ENCODE data around the gene DYNC2I2. TPM values are rescaled to one million over a fixed set of nuclear protein-coding genes. Genes with fewer than 3 reads are reported as not detected.
"Not testable (repeated sequence)": the region's sequence is repeated elsewhere in the genome, so short reads cannot be mapped to it uniquely, and the experiment has no call there.

DYNC2I2 gene
- total RNA-seq (2014; rRNA removed; shearing (Covaris generic); ENCODE audit: low replicate concordance) = 188 and 218 TPM in 2 replicates

DNA sequence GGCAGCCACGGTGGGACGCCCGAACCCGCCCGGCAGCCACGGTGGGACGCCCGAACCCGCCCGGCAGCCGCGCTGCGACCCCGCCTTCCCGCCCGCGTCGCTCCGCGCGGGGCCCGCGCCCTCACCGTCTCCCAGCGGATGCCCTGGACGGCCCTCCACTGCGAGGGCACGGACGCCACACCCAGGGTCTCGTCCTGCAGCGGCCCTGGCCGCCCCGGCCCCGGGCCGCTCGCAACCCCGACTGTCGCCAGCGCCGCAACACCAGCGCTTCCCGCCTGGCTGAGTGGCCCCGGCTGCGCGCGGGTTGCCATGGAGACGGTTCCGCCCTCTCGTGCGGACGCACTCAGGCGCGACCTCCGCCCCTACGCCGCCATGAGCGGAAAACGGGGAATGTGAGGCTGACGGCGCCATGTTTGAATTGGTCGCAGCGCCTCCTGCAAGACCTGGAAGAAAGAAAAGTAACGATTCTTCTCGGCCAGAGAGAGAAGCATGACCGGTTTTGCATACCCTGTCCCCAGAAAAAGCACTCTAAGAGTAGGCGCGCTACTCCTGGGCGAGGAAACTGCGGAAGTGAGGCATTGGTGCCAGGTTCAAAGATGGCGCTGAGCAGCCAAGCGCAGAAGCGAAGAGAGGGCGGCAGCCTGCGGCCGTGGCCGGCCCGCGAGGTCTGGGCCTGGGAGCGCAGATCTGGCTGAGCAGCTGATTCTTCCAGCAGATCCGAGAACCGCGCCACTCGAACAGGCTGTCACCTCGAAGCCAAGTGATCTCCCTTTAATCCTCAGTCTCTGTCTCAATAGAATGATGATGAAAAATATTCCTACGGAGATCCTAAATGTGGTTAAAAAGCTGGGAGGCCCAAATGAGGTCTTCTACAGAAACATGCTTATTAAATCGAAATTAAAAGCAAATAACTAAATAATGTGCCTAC lies at the start of gene DYNC2I2:
TSS of gene DYNC2I2 (minus strand) at position 432 of the 928 bp plus-strand sequence. CDS start at position 311, 121 bp downstream.
- in situ Hi-C loops (cut with HindIII; ENCODE audit: low pct_unique_long_range_greater_than_20kb, low sequenced_read_pairs) = no loop called here
- DNase-seq (ENCODE audit: low read depth) = peak; percentile 85

DNA sequence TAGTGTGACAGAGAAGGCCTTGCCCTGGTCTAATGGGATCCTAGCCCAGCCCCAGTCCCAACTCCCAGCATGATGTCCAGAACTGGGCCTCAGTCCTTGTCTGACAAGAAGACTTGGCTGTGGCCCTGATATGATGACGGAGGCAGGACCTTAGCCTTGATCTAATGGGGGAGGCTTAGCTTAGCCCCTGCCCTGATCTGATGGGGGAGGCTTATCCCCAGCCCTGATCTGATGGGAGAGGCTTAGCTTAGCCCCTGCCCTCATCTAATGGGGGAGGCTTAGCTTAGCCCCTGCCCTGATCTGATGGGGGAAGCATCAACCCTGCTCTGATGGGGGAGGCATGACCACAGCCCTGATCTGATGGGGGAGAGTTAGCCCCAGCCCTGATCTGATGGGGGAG lies 49.4 kb upstream of the DYNC2I2 start:
- in situ Hi-C loops (cut with HindIII; ENCODE audit: low pct_unique_long_range_greater_than_20kb, low sequenced_read_pairs) = no loop called here
- no peak for DNase-seq (ENCODE audit: low read depth)

DNA sequence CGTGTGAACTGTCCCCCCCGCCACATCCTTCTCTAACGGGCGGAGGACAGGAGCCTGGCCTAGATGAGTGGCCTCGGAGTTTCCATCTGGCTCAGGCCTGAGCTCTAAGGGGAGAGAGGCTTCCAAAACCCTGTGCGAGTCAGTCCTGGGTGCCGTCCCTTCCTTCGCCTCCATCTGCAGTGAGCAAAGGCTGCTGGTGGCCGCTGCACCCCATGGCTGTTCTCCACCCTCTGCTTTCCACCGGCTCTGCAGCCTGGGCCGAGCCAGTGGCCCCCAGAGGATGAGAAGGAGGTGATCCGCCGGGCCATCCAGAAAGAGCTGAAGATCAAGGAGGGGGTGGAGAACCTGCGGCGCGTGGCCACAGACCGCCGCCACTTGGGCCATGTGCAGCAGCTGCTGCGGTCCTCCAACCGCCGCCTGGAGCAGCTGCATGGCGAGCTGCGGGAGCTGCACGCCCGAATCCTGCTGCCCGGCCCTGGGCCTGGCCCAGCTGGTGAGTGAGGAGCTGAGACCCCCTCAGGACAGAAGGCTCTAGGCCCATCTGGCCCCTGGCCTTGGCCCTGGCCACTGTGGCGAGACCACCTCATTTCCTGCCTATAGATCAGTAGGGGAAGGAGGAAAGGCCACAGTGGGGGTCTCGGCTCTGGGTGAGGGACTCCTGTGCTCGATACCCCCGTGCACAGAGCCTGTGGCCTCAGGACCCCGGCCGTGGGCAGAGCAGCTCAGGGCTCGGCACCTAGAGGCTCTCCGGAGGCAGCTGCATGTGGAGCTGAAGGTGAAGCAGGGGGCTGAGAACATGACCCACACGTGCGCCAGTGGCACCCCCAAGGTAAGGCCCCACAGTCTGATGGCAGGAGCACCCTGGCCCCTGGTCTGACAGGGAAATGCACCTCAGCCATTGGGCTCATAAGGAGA lies 48.7 kb upstream of the DYNC2I2 start:
- DNase-seq (ENCODE audit: low read depth) = no peak
- in situ Hi-C loops (cut with HindIII; ENCODE audit: low pct_unique_long_range_greater_than_20kb, low sequenced_read_pairs) = no loop called here

DNA sequence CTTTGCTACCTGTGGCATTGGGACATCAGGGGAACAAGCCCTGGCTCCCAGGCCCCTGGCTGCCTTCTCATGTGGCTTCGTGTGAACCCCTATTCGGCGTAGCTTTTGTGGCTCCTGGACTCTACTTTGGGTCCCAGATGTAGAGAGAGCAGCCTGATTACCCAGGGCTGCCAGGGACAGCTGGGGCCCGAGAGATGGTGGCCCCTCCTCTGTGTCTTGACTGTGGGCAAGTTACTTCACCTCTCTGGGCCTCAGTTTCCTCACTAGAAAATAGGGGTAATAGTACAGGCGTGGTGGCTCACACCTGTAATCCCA lies 47.7 kb upstream of the DYNC2I2 start:
- in situ Hi-C loops (cut with HindIII; ENCODE audit: low pct_unique_long_range_greater_than_20kb, low sequenced_read_pairs) = no loop called here
- DNase-seq (ENCODE audit: low read depth) = no peak

DNA sequence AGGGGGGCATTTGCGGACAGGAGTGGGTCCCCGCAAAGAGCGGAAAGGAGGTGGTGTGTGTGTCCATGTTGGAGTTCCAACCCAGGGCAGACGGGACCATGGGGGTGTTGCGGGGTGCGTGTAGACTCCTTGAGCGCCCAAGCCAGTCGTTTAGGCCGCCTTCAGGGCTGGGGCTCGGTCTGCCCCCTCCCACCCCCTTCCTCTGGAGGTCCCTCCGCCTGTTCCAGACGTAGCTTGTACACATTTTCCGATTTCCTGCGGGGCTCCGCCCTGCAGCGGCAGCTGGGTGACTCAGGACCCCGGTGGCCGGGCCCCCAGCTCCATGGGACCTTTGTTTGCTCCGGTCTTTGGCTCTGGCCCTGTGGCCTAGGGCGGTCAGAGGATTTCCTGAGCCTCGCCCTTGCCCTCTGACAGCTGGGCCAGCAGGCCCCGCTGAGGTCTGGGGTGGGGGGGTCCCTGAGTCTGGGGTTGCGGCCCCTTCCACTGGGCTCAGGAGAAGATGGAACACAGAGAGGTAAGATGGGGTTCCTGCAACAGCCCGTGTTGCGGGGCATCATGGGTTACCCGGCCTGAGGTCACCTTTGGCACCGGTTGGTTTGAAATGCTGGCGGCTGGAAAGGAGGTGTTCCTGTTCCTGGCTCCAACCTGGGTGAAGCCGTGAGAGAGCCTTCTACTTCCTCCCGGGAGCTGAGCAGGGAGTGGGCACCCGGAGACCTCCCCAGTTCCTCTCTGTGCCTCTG lies 47.1 kb upstream of the DYNC2I2 start:
- in situ Hi-C loops (cut with HindIII; ENCODE audit: low pct_unique_long_range_greater_than_20kb, low sequenced_read_pairs) = no loop called here
- DNase-seq (ENCODE audit: low read depth) = no peak

DNA sequence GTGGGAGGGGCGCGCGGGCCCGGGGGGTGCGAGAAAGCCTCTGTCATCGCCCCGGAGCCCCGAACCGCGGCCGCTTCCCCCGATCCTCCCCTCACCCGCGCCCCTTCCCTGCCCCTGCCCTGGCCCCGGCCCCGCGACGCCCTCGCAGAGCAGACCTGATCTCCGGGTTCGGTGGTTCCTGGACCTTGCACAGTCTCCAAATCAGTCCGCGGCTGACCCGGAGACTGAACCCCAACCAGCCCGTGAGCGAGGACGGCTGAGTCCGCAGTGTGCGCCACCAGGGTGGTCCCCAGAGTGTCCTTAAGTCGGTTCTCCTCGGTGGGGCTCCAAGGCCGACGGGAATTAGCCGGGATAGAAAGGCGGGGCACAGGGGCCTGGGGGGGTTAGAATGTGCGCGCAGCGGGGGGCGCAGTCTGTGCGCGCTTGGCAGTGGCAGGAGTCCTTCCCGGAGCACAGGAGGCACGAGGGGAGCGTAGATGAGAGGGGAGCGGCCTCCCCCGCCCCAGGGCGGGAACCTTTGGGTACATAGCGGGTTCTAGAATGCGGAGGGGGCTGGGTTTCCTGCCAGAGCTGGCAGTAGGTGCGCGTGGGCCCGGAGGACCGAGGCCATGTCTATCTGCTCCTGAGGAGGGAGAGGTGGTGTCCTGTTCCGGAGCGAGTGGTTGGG lies 46.4 kb upstream of the DYNC2I2 start:
- no peak for DNase-seq (ENCODE audit: low read depth)

DNA sequence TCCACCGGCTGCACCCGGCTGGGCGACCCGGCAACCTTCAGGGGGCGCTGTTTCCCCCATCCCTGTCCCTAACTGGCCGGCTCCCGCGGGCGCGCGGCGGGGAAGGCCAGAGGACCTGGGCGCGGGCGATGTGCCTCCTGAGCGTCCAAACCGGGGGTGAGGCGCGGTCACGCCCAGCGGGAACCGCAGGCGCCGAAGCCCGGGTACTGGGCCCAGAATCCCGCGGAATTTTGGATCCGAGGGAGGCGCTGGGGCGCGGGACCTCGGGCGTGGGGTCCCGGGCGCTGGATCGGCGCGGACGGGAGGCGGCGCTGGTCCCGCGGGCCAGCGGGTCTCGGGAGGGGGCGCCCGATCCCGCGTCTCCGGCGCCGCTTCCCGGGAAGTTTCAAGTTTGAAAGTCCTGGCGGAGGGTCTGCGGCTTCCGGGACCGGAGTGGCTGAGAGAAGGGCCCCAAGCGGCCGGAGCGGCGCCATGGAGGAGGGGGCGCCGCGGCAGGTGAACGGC lies 45.9 kb upstream of the DYNC2I2 start, which contains the start of gene PKN3:
TSS of gene PKN3 (plus strand) at position 59 of the 504 bp plus-strand sequence. CDS start at position 472, 413 bp downstream.
- in situ Hi-C loops (cut with HindIII; ENCODE audit: low pct_unique_long_range_greater_than_20kb, low sequenced_read_pairs) = no loop called here
- peak; percentile 80 for DNase-seq (ENCODE audit: low read depth)

More for the DNA sequence above, 46.4 kb upstream of the DYNC2I2 start:
- in situ Hi-C loops (cut with HindIII; ENCODE audit: low pct_unique_long_range_greater_than_20kb, low sequenced_read_pairs) = no loop called here

DNA sequence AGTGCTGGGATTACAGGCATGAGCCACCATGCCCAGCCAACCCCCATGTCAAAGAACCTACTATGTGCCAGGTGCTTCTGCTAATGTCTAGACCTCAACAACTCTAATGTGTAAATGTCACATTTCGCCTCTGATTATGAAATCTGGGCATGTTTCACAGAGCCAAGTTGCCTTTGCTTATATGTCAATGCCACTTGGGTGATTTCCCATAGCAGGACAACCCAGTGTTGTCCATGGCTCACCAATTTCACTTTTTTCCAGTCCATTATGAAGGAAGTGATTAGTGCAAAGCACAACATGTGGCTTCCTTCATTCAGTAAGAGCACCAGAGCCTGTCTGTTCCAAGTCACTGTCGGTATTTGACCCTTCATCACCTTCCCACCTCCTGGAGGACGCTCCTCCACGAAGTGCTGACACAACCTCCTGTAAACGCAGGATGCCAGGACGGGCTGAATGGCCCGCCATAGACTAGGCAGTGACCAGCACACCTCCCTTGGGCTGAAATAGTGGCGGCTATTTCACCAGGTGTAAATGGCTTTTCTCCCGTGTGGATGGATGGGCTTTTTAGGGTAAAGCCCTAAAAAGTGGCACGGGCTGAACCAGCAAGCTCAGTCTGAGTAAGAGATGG lies 44.7 kb upstream of the DYNC2I2 start:
- peak; percentile 47 for DNase-seq (ENCODE audit: low read depth)
- in situ Hi-C loops (cut with HindIII; ENCODE audit: low pct_unique_long_range_greater_than_20kb, low sequenced_read_pairs) = no loop called here

DNA sequence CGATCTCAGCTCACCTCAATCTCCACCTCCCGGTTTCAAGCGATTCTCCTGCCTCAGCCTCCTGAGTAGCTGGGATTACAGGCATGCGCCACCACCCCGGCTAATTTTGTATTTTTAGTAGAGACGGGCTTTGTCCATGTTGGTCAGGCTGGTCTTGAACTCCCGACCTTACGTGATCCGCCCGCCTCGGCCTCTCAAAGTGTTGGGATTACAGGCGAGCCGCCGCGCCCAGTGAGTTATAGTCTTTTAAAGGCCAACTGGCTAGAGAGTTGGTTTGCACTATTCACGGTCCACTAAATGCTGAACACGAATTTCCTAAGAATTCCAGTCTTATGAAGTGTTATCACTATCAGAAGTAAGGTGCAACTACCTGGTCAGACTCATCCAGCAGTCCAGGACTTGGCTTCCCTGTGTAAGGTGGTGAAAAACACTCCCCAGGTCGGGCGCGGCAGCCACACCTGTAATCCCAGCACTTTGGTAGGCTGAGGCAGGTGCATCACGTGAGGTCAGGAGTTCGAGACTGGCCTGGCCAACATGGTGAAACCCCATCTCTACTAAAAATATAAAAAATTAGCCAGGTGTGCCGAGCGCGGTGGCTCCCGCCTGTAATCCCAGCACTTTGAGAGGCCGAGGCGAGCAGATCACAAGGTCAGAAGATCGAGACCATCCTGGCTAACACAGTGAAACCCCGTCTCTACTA lies 42.6 kb upstream of the DYNC2I2 start:
- DNase-seq (ENCODE audit: low read depth); in situ Hi-C loops (cut with HindIII; ENCODE audit: low pct_unique_long_range_greater_than_20kb, low sequenced_read_pairs): not testable (repeated sequence)

DNA sequence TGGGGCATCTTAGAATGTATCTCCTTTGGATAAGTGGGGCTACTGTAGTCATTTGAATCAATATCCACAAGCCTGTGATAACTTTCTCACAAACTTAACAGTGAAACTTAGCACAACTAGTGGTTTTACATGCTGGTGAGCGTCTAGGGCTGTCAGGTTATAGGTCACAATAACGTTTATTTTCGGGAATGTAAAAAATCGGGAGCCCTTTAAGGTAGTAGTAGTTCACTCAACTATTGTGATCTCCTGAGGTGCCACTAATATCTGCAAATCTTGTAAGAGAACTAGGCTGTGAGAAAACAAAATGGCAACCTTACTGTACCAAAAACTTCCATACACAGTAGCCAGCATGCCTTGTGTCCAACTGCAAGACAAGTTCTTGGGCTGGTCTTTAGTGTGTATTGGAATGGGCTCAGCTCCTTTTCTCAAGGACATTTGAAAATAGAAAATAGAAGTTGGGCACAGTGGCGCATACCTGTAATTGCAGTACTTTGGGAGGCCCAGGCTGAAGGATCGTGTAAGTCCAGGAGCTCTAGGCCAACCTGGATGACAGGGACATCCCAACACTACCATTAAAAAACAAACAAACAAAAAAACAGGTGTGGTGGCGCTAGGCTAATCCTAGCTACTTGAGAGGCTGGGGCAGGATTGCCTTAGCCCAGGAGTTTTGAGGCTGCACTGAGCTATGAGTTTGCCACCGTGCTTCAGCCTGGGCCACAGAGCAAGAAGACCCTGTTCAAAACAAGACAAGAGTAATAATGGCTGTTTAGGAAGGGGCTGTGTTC lies 40.5 kb upstream of the DYNC2I2 start:
- in situ Hi-C loops (cut with HindIII; ENCODE audit: low pct_unique_long_range_greater_than_20kb, low sequenced_read_pairs) = no loop called here
- DNase-seq (ENCODE audit: low read depth) = no peak

DNA sequence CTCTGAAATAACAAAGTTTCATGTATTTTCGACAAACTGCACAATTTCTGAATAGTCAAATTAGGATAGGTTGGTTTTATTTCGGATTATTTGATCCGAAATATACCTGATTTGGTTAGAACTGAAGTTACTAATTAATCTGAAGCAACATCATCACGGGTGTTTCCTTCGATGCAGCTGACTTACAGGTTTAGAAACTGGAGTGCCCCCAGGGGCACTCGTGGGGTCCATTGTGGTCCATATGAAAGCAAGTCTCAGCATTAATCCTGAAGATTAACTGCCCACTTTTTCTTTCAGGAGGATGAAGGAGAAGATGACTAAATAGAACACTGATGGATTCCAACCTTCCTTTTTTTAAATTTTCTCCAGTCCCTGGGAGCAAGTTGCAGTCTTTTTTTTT lies 37.7 kb upstream of the DYNC2I2 start:
- DNase-seq (ENCODE audit: low read depth) = no peak
- in situ Hi-C loops (cut with HindIII; ENCODE audit: low pct_unique_long_range_greater_than_20kb, low sequenced_read_pairs) = no loop called here

DNA sequence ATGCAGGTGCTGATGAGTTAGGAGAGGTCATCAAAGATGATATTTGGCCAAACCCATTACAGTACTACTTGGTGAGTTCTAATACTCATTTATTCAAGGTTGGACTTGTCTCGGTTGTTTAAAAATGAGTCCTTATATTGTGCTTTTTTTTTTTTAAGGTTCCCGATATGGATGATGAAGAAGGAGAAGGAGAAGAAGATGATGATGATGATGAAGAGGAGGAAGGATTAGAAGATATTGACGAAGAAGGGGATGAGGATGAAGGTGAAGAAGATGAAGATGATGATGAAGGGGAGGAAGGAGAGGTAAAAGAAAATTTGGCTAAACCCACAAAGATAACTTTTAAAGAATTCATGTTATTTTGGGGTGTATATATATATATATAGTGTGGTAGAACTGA lies 37.1 kb upstream of the DYNC2I2 start:
- in situ Hi-C loops (cut with HindIII; ENCODE audit: low pct_unique_long_range_greater_than_20kb, low sequenced_read_pairs) = not testable (repeated sequence)

DNA sequence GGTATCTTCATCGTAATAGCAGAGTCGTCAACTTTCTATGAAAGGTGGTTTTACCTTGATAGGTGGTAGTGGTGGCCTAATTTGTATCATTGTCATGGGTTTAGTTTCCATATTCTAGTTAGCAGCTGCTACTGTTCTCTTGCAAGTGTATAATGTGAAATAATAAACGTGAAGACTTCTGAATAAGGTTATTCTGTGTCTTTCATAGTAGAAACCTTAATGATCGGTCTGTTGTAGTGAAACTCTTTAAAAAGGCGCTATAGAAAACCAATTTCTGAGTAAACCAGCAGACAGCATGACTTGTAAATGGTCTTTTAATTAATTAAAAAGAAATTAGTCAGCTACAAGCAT lies 34.0 kb upstream of the DYNC2I2 start:
- in situ Hi-C loops (cut with HindIII; ENCODE audit: low pct_unique_long_range_greater_than_20kb, low sequenced_read_pairs) = no loop called here
- DNase-seq (ENCODE audit: low read depth) = no peak

More for the DNA sequence above, 37.1 kb upstream of the DYNC2I2 start:
- DNase-seq (ENCODE audit: low read depth) = not testable (repeated sequence)

DNA sequence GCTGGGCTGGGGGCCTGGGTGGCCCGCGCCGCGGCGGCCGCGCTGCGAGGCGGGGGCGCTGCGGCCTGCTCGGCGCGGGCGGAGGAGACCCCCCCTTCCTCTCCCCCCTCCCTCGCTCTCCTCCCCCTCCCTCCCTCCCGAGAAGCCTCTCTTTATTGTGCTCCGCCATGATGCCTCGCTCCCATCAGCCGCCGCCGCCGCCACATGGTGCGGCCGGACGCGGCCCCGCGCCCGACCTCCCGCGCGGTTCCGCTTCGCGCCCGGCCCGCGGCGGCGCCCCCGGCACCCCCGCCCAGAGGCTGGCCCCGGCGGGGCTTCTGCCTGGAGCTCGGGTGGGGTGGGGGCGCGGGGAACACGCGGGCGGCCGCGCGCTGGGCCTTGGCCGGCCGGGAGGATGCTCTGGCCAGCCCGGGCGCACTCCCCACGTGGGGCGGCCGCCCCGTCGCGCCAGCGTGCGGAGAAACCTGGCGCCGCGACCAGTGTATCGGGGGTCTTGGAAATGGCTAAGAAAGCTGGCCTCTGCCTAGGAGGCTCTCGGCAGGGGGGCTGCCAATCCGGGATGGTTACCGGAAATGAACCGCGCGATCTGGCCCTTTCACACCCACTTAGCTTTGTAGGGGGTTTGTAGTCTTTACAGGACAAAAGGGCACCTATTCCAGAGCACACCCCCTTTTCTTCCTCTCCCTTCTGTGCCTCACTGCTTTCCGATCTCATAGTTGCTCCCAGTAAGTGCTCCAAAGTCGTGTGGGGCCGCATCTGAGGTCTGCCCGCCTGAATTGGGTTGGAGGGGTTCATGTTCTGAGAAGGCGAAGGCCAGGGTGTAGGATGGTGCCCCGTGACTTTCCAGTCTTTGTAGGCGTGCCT lies 33.4 kb upstream of the DYNC2I2 start:
- in situ Hi-C loops (cut with HindIII; ENCODE audit: low pct_unique_long_range_greater_than_20kb, low sequenced_read_pairs) = no loop called here
- no peak for DNase-seq (ENCODE audit: low read depth)

DNA sequence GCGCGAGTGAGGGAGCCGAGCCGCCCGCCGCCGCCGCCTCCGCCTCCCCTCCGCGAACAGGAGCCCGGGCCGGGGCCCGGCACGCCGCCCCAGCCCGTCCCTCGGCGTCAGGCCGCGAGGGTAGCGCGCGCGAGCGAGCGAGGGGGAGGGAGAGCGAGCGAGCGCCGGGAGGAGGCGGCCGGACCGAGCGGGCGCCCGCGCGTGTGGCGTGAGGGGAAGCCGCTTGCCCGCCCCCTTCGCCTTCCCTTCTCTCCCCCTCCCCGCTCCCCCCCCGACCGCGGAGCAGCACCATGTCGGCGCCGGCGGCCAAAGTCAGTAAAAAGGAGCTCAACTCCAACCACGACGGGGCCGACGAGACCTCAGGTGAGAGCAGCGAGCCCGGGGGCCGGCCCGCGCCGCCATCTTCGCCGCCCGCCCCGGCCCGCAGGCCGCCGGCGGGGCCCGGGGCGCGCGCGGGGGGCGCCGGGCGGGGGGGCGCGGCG lies 32.7 kb upstream of the DYNC2I2 start:
- DNase-seq (ENCODE audit: low read depth) = no peak
- in situ Hi-C loops (cut with HindIII; ENCODE audit: low pct_unique_long_range_greater_than_20kb, low sequenced_read_pairs) = no loop called here
